PC-3 (cell line): ENCODE measurements around the gene CMAS.

Experiments
- EZH2phosphoT487 ChIP-seq: fragments of 300-600 bp; sonication (generic); IDR thresholded peaks from 2 replicates; pipeline ENCODE4 v1.6.1; 2018; ENCODE audit warnings: mild to moderate bottlenecking, antibody characterized with exemption, low read length, borderline replicate concordance
- TF ChIP-seq, protein P1 (sequence below): fragments of 300-600 bp; sonication (generic); conservative IDR thresholded peaks from 2 replicates; pipeline ENCODE4 v1.5.1; 2017; ENCODE audit warnings: antibody characterized with exemption, low read depth, mild to moderate bottlenecking, low read length

DNA sequence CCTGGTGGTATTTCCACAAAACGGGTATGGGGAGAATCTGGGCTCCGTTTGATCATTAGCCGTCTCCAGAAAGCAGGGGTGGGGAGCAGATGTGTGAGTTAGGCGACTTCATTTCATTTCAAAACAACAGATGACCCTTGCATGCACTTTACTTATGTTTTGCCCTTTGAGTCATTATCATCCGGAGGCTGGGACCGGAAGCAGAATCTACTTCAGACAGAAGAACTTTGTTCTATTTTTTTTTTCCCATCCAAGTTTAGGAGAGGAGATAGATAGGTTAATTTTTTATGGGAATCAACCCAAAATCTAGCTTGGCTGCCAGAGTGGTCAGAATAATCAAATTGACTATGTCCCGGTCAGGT lies 31.3 kb upstream of the CMAS start:
- TF ChIP-seq EZH2phosphoT487, result no peak
- TF ChIP-seq, protein P1, sequence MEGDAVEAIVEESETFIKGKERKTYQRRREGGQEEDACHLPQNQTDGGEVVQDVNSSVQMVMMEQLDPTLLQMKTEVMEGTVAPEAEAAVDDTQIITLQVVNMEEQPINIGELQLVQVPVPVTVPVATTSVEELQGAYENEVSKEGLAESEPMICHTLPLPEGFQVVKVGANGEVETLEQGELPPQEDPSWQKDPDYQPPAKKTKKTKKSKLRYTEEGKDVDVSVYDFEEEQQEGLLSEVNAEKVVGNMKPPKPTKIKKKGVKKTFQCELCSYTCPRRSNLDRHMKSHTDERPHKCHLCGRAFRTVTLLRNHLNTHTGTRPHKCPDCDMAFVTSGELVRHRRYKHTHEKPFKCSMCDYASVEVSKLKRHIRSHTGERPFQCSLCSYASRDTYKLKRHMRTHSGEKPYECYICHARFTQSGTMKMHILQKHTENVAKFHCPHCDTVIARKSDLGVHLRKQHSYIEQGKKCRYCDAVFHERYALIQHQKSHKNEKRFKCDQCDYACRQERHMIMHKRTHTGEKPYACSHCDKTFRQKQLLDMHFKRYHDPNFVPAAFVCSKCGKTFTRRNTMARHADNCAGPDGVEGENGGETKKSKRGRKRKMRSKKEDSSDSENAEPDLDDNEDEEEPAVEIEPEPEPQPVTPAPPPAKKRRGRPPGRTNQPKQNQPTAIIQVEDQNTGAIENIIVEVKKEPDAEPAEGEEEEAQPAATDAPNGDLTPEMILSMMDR, result no peak
